UCSD-AML1 (cell line): ENCODE data around the gene TRNT1.

Experiments
- DNase-seq: peaks from one replicate; lab custom pipeline; 2025; ENCODE audit not compliant: unreplicated experiment; lab: John Stamatoyannopoulos, UW

Gene TRNT1

DNA sequence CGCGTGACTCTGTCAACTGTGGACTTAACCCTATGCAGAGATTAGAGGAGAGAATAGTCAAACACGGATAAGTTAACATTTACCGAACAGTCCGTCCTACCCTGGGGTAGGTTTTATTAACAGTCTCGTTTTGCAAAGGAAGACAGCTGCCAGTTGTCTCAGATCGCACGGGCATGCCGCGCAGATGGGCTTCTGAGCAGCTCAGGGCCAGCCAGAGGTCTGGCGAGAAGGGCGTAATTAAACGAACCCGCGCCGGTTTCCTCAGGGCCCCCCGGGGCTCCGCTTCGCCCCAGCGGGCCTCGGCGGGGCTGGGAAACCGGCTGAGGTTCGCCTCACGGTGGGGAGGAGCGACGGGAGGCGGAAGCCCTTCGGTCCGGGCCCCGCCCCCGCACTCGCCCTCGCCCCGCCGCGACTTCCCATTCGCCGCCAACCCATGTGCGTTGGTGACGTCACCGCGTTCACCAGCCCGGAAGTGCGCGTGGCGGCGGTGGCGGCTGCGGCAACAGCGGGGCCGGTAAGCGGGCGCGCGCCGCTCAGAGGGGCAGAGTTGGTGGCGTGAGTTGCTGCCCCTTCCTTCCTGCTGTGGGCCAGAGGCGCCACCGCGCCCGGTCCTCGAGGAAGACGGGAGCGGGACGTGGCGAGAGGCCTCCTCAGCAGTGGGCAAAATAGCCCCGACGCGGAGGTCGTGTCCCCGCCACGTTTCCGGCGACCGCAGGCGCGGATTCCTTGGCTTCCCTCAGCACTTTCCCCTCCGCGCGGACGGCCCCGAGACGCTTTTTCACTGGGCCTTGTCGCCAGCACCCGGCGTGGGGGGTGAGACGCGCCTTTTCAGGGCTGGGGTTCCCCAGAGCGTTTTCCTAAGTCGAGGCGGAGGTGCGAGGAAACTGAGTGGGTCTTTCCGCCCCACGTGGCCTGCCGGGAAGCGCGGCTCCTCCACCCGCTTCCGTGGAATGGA is at the start of gene TRNT1:
TSS of gene TRNT1 (plus strand) at position 464 of the 955 bp plus-strand sequence. CDS start 2,101 bp downstream, outside the sequence.
- peak; percentile 92 for DNase-seq

DNA sequence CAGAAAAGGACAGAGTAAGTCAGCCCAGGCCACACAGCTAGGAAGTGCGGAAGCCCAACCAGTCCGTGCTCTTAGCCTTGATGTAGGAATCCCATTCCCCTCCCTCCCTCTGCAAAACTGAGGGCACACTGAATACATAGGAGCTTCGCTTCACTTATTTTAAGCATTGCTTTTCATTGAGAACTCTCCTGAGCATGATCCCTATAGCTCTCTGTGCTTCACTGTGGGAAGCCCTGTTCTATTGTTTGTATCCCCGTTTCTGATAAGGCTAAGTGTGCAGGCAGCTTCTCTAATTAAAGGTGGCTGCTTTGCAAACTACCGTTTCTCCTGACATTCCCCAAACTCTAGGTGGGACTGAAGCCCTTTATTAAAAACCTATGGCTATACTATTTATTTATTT is 46.4 kb upstream of the TRNT1 start:
- DNase-seq: no peak

DNA sequence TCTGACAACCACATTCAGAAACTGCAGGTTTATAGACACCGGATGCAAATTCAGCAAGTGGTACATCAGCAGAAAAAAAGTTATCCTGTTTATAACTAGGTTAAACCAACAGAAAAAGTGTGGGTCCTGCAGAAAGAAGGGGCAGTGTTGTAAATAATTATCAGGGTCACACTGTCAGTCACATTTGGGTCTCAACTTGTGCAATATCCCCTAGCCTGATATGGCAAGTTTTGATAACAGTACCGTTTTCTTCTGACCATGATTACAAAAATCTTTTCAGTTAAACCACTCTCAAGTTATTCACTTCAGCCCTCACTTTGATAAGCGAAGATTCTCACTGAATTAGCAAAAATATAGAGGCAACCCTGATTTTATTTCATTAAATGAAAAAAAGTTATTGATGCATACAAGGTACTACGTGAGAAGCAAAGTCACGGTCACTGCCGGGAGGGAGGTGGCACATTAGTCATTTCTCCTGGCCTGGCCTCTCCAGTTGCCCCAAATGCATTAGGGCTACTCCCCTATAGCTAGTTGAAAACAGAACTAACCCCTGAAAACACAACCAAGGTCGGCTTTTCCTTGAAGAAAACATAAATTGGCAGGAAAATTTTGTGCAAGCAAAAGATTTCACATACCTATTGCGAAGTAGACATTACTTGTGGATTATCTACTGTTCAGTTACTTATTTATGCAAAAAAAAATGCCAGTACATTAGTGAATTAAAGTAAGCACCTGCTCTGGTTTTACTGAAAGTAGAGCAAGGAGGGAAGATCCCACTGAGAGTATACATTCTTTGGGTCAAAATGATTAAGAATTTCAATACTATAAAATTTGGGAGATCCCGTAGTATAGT is 45.1 kb upstream of the TRNT1 start:
- DNase-seq: no peak

DNA sequence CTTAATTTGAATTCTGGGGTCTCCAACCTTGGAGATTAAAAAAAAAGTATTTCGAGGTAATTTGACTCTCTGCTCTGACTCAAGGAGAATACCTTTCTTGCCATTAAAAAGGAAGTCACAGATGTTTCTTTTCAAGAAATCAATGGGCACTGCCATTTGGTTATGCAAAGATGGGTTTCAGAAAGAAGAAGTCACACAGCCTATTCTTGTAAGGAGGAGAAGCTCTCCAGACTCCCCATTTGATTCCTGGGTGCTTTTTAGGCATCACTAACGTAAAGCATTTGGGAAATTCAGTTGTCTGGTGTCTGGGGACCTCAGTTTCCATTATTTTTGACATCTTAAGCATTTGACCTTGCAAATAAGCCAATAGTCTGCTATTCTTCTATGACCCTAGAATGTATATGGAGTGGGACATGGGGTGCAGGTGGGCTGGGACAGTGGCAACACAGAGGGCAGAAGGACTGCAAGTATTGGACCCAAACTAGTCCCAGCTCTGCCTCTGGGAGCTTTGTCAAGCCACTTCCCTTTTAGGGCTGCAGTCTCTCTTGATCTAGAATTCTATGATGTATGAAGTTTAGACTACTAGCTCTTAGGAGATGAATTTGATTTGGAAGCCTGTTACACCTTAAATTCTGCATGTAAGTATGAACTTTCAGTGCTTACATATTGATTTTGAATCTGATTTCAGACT is 44.4 kb upstream of the TRNT1 start:
- DNase-seq: no peak

DNA sequence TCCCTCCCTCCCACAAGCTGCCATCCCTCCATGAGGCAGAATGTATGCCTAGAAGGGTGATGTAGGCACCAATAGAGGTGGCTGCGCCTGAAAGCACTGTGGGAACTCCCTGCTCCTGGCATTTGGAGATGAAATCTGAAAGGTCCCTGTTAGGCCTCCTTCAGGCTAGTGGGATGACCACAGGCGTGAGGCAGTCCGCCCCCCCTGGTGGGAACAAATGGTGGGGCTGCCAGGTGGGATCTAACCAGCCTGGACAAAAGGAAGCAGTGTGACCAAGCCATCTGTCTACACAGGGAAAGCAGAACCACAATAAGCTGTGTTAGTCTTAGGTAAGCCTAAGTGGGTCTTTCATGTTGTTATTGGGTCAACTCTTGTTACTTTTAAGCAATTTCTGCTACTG is 41.9 kb upstream of the TRNT1 start:
- no peak for DNase-seq

DNA sequence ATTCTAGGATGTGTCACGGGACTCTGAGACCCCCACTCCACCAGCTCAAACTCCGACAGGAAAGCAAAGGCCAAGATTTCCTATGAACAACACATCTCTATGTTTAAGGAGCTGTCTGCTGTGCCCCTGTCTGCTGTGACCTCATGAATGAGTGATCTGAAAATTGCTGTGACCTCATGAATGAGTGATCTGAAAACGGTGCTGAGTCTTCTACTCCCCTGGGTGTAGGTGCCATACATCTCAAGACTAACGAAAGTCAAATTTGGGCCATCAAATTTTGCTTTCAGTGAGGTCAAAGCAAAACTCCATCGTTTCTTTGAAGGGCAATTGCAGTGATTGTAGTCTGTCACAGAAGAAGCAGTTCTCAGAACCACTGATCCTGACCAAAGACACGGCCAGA is 41.0 kb upstream of the TRNT1 start:
- no peak for DNase-seq

DNA sequence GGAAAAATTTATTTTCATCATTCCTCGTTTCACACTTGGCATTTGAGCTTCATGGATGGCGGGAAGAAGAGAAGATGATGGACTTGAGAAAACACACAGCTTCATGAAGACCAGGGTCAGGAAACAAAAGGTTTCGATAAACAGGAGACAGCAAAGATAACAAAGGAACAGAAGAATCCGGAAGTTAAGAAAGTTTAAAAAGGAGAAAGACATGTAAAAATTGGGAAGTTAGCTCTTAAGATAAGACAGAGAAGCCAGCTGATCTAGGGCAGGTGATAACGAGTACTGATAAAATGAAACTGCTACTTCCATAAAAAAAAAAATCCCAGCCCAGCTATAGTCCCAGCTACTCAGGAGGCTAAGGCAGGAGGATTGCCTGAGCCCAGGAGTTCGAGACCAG is 40.5 kb upstream of the TRNT1 start:
- DNase-seq: no peak

DNA sequence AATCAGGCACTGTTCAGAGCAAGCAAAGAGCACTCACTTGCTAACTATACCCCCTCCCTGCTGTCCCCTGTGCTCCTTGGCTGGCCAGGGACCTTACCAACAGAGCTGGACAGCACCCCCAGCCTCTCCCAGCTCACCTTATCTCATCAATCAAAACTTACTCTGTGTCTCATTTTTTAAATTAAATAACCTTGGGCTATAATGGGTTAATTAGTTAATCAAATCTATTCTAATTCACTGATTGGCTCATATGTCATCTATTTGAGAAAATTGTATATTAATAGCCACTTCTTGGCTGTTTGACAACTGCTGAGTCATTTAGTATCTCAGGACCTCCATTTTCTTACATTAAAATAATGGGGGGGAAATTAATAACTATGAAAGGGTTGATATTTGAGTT is 39.5 kb upstream of the TRNT1 start:
- DNase-seq: no peak

DNA sequence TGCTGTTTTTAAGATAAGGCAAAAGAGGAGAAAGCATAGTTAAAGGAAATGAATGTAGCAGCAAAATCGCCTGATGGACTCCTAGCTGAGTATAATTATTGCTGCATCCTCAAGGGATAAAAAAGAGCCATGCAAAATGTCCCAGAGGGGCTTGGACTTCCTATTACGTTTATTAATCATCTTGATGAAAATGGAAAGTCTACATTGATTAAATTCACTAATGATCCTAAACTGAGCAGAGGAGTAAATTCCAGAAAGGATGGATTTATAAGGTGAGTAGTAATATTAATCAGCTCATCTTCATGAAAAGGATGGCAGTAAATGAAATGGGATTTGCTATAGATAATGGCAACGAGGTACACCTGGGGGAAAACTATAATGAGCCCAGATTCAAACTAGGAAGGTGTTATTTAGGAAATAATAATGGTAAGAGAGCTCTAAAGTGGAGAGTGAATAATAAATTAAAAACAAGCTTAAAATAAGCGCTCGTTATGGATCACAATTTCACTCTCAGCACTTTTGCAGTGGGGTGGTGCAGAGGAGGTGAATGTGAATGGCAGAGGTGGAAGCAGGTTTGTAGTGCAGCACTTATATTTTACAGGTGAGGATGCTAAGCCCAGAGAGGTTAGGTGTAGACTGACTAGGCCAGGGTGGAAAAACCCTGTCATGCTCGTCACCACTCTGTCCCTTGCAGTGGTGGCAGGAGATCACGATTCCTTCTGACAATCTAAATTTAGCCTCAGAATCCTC is 38.8 kb upstream of the TRNT1 start:
- no peak for DNase-seq

DNA sequence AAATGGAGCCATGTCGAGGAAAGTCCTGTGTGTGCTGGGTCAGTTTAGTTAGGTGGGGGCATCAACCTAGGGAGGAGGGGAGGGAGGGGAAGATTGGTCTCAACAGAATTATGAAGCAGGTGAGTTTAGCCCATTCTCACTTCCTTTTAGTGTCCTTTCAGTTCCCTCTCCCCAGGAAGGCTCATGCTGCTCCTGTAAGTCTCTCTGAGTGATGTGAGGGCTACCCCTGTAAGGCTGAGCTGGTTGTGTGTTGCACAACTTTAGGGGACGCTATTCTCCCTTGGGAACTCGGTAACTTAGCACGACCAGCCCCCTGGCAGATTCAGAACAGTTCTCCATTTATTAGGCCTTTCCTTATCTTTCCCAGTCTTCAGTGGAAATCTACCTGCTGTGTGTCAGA is 37.7 kb upstream of the TRNT1 start:
- DNase-seq: no peak

DNA sequence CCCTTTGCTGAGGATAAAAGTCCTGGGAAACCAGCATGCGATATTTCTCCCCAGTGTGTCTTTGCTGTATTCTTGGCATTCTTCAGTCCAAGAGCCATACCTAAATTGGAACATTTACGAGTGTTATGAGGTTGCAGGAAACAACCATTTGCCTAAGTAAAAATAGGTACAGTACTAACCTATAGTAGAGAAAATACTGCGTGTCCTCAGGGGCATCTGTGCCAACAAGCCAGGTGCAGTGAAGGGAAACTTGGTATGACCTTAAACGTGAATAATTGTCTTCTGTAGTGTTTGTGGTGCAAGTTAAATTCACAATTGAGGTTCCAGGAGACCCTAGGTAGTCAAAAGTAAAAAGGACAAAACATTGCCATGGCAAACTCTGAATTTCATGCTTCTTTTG is 28.8 kb upstream of the TRNT1 start:
- no peak for DNase-seq

DNA sequence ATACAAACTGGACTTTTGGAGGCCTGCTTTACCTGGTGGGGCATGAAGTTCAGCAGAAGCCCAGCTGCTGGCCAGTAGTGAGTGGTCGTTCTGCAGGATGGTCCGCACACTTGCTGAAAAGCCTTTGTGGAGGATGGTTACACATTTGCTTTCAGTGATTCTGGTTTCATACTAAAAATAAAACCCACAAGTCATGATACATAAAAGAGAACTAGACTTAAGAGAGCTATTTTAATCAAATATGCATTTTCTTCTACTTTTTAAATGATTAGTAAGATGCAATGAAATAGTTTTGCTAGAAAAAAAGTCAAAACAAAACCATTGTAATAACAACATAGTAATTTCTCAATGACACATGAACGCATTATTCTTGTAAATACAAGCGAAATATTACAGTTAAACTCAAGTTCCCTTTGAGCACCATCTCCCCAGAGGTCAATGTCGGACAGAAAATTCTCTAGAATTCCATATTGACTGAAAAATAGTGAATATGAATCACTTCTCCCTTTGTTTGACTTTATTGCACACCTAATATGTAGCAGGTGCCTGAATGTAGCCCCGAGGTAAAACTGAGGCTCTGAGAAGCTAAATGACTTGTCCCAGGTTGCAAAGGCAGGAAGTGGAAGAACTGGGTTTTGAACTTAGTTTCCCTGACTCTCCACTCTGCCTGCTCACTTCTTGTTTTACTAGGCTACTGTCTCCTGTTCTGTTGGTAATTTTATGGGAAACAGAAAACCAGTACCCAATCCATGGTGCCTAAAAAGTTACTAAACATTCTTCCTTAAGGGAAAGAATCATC is 24.9 kb upstream of the TRNT1 start:
- no peak for DNase-seq

DNA sequence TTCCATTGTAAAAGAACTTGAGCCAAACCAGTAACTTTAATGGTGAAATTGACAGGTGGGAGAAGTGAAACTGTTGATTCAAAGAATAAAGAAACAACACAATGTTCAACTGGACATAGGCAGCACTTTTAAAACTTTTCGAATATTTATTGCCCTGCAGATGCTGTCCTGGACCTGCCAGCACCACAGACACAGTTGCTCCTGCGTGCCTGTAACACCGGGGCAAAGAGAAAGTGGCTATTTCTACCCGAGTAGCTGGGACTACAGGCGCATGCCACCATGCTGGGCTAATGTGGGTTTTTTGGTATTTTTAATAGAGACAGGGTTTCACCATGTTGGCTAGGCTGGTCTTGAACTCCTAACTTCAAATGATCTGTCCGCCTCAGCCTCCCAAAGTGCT is 24.0 kb upstream of the TRNT1 start:
- no peak for DNase-seq

DNA sequence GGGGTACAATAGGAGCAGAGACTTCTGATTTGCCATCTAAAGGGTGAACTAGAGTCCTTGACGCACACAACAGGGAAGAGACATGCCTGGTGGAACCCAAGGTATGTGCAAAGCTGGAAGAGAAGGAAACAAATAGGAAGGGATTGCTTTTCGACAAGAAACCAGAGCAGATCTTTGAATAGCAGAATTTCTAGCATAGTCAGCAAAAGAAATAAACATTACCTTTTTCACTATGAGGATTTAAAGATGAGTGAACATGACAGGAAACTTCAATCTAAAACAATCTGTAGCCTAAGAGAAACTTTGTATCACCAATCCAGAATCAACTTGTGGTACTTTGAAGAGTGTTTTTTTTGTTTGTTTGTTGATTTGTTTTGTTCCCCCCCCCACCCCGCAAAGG is 21.5 kb upstream of the TRNT1 start:
- no peak for DNase-seq

DNA sequence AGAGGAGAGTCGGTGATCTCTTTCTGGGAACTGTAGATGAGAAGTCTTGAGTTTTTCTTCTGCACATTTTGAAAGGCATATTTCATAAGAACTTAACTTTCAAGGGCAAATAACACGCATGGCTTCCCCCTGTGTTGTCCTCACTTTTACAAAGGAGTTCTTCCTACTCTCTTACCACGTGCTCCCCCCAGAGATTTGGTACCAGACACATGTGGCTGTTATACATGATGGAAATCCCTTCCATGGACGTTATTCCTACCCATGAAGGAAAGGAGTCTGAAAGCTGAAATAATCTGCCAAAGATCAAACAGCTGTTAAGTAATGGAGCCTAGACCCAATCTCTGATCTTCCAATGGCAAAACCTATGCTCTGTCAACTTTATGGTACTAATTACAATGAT is 20.9 kb upstream of the TRNT1 start:
- no peak for DNase-seq

DNA sequence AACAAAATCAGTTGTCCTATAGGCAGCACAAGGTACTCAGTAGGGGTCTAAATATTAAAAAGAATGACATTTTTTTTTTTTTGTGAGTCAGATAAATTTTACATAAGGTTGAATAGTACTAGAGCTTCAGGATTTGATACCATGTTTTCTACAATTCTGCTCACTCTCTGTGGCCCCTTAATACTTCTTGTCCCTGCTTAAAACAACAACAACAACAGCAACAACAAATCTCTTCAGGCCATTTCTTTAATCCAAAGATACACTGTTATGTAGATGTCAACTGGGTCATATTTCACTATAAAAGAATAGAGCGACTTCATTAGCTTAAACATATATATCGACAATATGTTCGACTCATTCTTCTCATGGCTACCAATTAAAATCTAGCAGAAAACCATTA is 19.6 kb upstream of the TRNT1 start:
- DNase-seq: no peak

DNA sequence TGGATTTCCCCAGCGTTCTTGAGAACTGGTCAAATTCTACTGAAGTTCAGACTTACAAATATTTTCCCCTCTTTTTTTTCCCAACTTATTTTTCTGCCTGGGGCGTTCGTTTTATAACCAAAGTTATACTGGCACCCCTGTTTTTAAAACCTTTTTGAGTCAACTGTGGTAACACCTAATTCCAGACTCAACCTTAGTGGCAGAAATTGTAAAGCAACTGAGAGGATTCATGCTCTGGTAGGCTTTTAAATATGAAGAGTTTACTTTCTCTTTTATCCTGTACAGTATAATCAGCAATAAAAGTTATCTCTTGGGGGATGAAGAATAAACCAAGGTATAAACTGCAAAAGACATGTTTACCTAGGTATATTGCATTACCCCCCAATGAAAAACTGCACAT is 18.9 kb upstream of the TRNT1 start:
- DNase-seq: no peak

DNA sequence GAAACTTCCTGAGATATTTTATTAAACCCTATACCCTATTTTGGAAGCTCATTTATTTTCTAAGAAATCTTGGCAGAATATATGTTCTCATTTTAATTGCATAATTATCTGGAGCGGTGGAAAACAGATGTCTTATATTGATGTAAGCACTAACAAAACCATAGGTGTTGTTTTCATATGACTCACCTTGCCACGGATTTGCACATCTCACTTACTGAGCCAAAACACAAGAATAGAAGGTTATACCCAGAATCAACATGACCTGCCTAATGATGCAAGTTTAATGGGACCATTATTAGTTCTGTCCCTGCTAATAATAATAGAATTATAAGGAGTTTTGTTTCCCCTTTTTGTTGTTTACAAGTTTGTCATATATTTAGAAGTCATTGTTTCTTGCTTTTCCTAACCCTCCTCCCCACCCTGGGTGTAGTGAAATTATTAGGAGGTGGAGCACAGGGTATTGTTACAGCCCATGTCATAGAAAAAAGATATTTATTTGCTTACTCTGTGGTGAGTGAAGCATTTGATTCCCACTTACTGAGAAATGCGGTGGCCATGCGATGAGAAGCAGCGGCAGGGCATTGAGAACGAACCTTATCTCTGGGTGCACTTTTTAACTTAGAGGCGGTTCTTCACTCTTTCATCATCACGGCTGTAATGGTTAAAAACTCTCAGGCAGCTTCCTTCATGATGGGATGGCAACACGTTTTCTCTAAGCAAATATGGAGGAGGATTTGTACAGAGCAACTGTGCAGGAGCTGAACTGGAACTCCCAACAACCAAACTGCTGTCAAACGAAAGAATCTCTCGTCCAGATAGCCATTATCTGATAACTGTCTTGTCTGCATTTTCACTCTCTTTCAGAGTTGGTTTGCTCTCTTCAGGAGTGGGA is 17.1 kb upstream of the TRNT1 start:
- no peak for DNase-seq

DNA sequence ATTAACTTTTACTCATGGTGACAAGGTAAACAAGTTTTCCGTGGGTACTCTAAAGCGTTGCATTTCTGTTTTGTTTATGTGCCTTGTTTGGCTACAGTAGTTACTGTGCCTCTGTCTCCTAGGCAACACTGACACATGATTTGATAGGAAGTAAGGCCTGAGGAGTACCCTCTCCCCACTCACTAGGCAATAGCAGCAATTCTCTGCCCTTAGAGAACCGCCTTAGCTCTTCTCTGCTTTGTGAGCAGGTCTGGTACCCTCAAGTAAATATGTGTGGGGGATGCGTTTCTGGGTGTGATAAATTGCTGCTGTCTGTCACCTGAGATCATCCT is 16.5 kb upstream of the TRNT1 start, which contains the start of gene IL5RA:
TSS of gene IL5RA (minus strand) at position 76 of the 332 bp plus-strand sequence. CDS start 5,390 bp downstream, outside the sequence.
- no peak for DNase-seq
